GM18951 (cell line): ENCODE data around the gene GPR55.
"Not testable (repeated sequence)": the region's sequence is repeated elsewhere in the genome, so short reads cannot be mapped to it uniquely, and the experiment has no call there.

Experiments used
- POLR2A ChIP-seq: IDR thresholded peaks from 4 replicates; pipeline ENCODE4 v1.6.1; 2011; ENCODE audit warnings: mild to moderate bottlenecking; ENCODE audit not compliant: insufficient read length, insufficient read depth; ENCODE audit errors: extremely low read depth
- in situ Hi-C: fragments of 300-500 bp; cut with MboI; formaldehyde crosslinking; loops from one replicate; pipeline ENCODE4 v1.12.0; 2022; ENCODE audit warnings: low sequenced_read_pairs, mixed read lengths, inconsistent platforms; ENCODE audit not compliant: unreplicated experiment

Gene GPR55

DNA sequence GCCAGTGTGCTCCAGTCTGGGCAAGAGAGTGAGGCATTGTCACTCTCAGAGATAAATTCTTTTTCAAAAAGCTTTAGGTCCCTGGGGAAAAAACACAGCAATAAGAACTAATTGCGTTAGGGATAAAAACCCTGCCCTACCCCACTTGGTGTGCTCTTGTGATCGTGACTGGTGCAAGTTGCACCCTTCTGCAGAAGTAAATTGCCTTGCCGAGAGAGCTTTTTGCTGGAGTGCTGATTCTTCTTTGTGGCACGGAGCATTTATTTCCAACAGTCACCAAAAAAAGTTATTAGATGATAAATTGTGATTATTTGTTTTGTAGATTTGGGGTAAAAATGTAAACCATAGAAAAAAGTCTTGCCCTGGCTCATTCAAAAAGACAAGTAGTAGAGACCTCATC lies 12.3 kb upstream of the GPR55 start:
- in situ Hi-C loops, result no loop called here
- TF ChIP-seq POLR2A, result no peak

GRCh38 chr2:230936243-230936642 lies 11.2 kb upstream of the GPR55 start:
- in situ Hi-C loops, result not testable (repeated sequence)

DNA sequence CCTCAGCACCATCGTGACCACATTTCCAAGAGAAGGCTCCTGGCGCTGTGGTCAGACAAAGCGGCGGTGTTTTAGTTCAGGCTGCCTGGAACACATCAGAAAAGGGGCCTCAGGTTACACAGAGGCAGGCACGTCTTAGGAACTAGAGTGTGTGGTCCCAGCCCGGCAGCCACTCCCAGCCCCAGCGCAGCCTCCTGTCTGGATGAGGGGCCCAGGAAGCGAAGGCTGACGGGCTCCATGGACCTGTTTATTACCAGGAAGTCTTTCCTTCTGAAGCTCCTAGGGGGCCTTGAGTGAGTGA lies 10.0 kb upstream of the GPR55 start:
- in situ Hi-C loops, result no loop called here
- TF ChIP-seq POLR2A, result no peak

DNA sequence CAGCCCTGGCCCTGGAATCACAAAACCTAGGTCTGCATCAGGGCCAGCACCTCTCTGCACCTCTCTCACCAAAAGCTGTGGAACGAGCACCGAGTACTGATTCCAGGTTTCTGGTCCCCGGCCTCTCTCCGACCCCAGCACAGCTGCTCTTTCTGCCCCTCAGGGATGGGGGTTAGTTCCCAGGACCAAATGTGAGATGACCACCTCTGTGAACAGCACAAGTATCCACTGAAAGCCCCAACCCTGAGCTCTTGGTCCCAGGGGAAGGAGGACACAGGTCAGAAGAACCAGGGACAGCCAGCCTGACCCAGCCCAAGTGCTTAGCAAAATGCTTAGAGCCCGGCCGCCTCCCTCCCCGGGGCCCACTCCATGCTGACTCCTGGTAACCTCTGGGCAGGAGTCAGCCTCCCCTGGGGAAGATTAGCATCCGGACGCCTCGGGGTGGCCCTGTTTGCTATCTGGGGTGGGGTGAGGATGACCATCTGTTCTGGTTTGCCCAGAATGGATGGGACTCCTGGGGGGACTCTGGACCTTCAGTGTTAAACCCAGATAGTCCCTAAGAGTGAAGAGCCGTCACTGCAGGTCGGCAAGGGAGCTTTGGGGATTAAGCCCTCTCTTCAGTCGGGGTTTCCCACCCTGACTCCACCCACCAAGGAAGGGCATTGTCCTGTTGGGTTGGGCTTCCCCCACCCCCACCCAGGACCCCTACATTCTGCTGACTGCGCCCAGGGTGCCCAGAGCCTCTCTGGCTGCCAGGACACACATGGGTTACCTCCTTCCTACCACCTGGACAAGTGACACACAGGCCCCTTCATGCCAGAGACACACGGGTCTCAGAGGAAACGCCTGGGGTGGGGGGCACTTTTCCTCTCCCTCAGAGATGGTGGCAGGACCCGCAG lies 9.4 kb upstream of the GPR55 start:
- in situ Hi-C loops, result no loop called here
- no peak for TF ChIP-seq POLR2A

- in situ Hi-C loops, result no loop called here
- no peak for TF ChIP-seq POLR2A
These were observed 8.6 kb upstream of the GPR55 start for GRCh38 chr2:230933521-230934180.

GRCh38 chr2:230932556-230933511 lies 7.8 kb upstream of the GPR55 start:
- no peak for TF ChIP-seq POLR2A
- in situ Hi-C loops, result no loop called here

GRCh38 chr2:230931556-230932231 lies 6.7 kb upstream of the GPR55 start:
- no peak for TF ChIP-seq POLR2A
- in situ Hi-C loops, result no loop called here

DNA sequence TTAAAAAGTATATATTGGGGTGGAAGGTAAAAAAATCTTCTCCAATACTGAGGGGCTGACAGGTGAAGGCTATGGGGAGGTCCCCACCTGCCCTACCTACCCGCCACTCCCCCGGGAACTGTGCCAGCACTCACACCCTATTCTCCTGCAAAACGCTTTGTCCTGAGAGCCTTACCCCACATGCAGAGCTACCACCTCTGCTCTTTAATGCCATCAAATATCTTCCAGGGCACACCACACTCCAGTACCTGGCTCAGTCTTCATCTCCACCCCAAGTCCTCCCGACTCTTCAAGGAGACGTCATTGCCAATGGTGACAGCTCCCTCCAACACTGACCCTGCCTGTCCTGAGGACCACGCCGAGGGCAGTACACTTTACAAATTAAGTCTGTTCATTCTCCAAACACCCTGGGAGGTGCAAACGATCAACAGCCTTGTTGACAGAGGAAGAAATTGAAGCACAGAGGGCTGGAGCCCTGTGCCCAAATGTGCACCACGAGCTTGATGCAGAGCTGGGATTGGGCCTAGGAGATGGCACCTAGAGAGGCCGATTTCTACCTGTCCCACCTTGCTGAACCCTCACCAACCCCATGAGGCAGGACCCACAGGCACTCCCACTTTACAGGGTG lies 6.0 kb upstream of the GPR55 start:
- in situ Hi-C loops, result no loop called here
- no peak for TF ChIP-seq POLR2A

GRCh38 chr2:230930149-230930780 lies 5.2 kb upstream of the GPR55 start:
- in situ Hi-C loops, result no loop called here
- TF ChIP-seq POLR2A, result no peak

DNA sequence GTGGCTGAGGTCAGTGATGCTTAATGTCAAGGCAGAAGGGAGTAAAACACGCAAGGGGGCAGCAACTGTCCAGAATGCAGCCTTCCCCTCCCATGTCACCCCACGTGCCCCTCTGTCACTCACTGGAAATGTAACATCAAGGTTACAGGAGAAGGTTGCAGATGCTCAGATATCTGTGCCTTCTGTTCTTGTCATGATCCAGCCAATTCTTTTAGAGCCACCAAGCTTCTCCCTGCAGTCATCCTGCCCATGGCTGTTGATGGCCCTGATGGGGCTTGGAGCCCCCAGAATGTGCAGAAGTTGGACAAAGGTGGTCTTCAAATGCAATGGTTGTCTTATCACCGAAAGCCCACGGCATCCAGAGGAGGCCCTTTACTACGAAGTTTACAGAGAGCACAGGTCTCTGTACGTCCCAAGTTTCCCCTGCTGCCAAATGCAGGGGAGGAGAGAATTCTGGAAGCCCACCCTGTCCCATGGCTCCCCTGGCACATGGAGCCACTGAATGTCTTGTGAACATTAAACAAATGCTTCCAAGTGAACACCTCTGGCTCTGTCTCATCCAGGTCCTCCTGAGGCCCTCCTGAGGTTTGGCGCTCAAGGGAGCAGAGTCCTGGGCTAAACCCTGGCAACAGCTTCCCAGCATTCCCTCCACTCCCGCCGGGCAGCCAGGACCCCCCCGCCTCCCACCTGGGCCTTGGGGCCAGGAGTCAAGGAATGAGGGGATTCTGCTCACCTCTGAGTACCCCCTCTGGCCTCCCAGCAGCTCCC lies 4.5 kb upstream of the GPR55 start:
- no peak for TF ChIP-seq POLR2A
- in situ Hi-C loops, result no loop called here

GRCh38 chr2:230928701-230929380 lies 3.8 kb upstream of the GPR55 start:
- in situ Hi-C loops, result no loop called here

More at GRCh38 chr2:230928701-230929380, 3.8 kb upstream of the GPR55 start:
- no peak for TF ChIP-seq POLR2A
